Measurements from ENCODE around the gene PSORS1C2.

GRCh38 chr6:31142361-31142761, 3.5 kb upstream of the PSORS1C2 start:
- TF ChIP-seq EZH2 (IDR thresholded peaks at IDR 0.05; ENCODE audit: insufficient read depth, poor library complexity, severe bottlenecking) (no peak), EZH2phosphoT487 (IDR thresholded peaks at IDR 0.05; ENCODE audit: insufficient read depth, low read depth) (no peak)

All from GM23248 (cell line).